ENCODE data around the gene ASB8.
A peak's percentile ranks its signal among the peaks of the same experiment; 100 is the strongest.

ASB8 gene

GRCh38 chr12:48197549-48197970 lies 40.2 kb upstream of the ASB8 start:
- Histone ChIP-seq H3K79me2 (ENCODE audit: control insufficient read depth, low read length) (peaks cover 6% of the 10 kb centered on the region), H3K9me3 (ENCODE audit: control insufficient read depth, insufficient read depth, low read length) (no peaks in the 10 kb centered on the region), H3K4me3 (ENCODE audit: low read length) (peak overlapping the region; percentile 92), H4K20me1 (ENCODE audit: control insufficient read depth, insufficient read depth, low read depth, low read length) (no peaks in the 10 kb centered on the region), H3K36me3 (ENCODE audit: control insufficient read depth, low read length) (no peaks in the 10 kb centered on the region), H3K4me2 (ENCODE audit: low read length) (peak overlapping the region; percentile 94), H3K9me2 (replicated peaks; ENCODE audit: control insufficient read depth, low read length) (no peaks in the 10 kb centered on the region), H3K27ac (ENCODE audit: low read depth, low read length) (peak overlapping the region; percentile 65), H3K4me1 (ENCODE audit: control insufficient read depth, low read length) (peaks cover 23% of the 10 kb centered on the region), H3K27me3 (ENCODE audit: control insufficient read depth, low read length) (peaks cover 11% of the 10 kb centered on the region; the same call in 1 of the 2 replicates), H3F3A (ENCODE audit: control insufficient read depth, insufficient read depth) (no peaks in the 10 kb centered on the region)
- TF ChIP-seq EZH2phosphoT487 (IDR thresholded peaks at IDR 0.05; ENCODE audit: borderline replicate concordance, low read length): no peak
- TF ChIP-seq, protein P1, sequence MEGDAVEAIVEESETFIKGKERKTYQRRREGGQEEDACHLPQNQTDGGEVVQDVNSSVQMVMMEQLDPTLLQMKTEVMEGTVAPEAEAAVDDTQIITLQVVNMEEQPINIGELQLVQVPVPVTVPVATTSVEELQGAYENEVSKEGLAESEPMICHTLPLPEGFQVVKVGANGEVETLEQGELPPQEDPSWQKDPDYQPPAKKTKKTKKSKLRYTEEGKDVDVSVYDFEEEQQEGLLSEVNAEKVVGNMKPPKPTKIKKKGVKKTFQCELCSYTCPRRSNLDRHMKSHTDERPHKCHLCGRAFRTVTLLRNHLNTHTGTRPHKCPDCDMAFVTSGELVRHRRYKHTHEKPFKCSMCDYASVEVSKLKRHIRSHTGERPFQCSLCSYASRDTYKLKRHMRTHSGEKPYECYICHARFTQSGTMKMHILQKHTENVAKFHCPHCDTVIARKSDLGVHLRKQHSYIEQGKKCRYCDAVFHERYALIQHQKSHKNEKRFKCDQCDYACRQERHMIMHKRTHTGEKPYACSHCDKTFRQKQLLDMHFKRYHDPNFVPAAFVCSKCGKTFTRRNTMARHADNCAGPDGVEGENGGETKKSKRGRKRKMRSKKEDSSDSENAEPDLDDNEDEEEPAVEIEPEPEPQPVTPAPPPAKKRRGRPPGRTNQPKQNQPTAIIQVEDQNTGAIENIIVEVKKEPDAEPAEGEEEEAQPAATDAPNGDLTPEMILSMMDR (IDR thresholded peaks at IDR 0.05; ENCODE audit: low read depth, low read length, poor library complexity, severe bottlenecking): peak; percentile 80

DNA sequence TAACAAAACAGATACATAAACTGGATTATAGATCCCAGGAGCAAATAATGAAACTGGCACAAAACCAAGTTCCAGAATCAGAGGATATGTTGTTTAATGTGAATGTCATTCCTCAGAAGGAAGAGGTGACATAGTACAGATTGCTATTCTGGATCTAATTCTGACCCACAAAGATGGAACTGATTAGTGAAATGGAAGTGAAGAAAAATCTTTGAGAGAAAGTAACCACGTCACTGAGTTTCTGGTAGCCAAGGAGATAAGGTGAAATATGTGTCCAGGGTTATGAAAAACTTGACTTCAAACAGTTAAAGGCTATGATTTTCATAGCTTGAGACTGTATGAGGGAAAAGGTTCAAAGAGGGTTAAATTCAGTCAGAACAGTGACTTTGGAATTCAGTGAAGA lies 37.5 kb upstream of the ASB8 start:
- no peaks in the 10 kb centered on the region for H3F3A ChIP-seq (ENCODE audit: control insufficient read depth, insufficient read depth)
- H3K79me2 ChIP-seq (ENCODE audit: control insufficient read depth, low read length): peaks cover 6% of the 10 kb centered on the region
- H3K4me2 ChIP-seq (ENCODE audit: low read length): no peak overlapping the region
- H3K27me3 ChIP-seq (ENCODE audit: control insufficient read depth, low read length): peaks cover 23% of the 10 kb centered on the region
- TF ChIP-seq, protein P1 (IDR thresholded peaks at IDR 0.05; ENCODE audit: low read depth, low read length, poor library complexity, severe bottlenecking): no peak
- no peak for TF ChIP-seq EZH2phosphoT487 (IDR thresholded peaks at IDR 0.05; ENCODE audit: borderline replicate concordance, low read length)
- no peaks in the 10 kb centered on the region for H3K9me2 ChIP-seq (replicated peaks; ENCODE audit: control insufficient read depth, low read length)
- no peaks in the 10 kb centered on the region for H3K9me3 ChIP-seq (ENCODE audit: control insufficient read depth, insufficient read depth, low read length)
- H3K36me3 ChIP-seq (ENCODE audit: control insufficient read depth, low read length): no peaks in the 10 kb centered on the region
- H3K4me1 ChIP-seq (ENCODE audit: control insufficient read depth, low read length): peaks cover 23% of the 10 kb centered on the region
- no peak overlapping the region for H3K4me3 ChIP-seq (ENCODE audit: low read length)
- H3K27ac ChIP-seq (ENCODE audit: low read depth, low read length): no peak overlapping the region
- H4K20me1 ChIP-seq (ENCODE audit: control insufficient read depth, insufficient read depth, low read depth, low read length): no peaks in the 10 kb centered on the region

DNA sequence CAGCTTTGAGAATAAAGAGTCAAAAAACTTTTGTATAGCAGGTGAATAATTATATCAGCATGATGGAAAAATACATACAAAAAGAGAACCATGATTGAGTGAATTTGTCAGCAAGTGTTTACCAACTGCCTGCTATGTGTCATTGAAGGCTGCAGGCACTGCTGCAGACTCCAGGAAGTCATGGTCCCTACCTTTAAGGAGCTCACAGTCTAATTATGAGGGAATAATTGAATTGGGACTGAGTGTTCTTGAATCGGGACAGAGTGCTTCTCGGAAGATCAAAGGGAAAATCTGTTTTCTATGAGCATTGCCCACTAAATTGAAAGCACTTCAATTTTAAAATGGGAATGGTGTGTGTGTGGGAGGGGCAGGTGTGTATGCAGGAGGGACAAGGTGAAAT lies 36.3 kb upstream of the ASB8 start:
- no peaks in the 10 kb centered on the region for H3F3A ChIP-seq (ENCODE audit: control insufficient read depth, insufficient read depth)
- H4K20me1 ChIP-seq (ENCODE audit: control insufficient read depth, insufficient read depth, low read depth, low read length): no peaks in the 10 kb centered on the region
- no peak overlapping the region for H3K27ac ChIP-seq (ENCODE audit: low read depth, low read length)
- no peaks in the 10 kb centered on the region for H3K36me3 ChIP-seq (ENCODE audit: control insufficient read depth, low read length)
- H3K9me3 ChIP-seq (ENCODE audit: control insufficient read depth, insufficient read depth, low read length): no peaks in the 10 kb centered on the region
- H3K4me1 ChIP-seq (ENCODE audit: control insufficient read depth, low read length): peaks cover 15% of the 10 kb centered on the region
- no peak overlapping the region for H3K4me3 ChIP-seq (ENCODE audit: low read length)
- H3K27me3 ChIP-seq (ENCODE audit: control insufficient read depth, low read length): peaks cover 26% of the 10 kb centered on the region
- no peak overlapping the region for H3K4me2 ChIP-seq (ENCODE audit: low read length)
- peaks cover 4% of the 10 kb centered on the region for H3K79me2 ChIP-seq (ENCODE audit: control insufficient read depth, low read length)
- no peaks in the 10 kb centered on the region for H3K9me2 ChIP-seq (replicated peaks; ENCODE audit: control insufficient read depth, low read length)
- TF ChIP-seq, protein P1 (IDR thresholded peaks at IDR 0.05; ENCODE audit: low read depth, low read length, poor library complexity, severe bottlenecking): no peak

DNA sequence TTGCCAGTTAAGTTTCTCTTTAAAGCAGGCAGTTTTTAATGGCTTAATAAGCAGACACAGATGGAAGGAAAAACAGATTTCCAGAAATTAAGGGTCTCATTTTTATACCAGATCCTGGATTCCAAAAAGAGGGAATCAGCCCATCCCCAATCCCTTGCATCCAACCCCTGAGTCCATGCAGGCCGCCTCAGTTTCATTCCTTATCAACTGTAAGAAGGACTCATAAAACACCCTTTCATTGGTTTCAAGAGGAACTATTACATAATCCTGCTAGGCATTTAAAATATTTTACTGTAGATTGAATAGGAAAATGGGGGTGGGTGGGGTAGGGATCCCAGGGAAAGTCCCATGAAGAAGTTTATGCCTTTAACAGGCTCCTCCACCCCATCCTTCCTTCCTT lies 35.5 kb upstream of the ASB8 start:
- H3F3A ChIP-seq (ENCODE audit: control insufficient read depth, insufficient read depth): no peaks in the 10 kb centered on the region
- no peaks in the 10 kb centered on the region for H3K9me3 ChIP-seq (ENCODE audit: control insufficient read depth, insufficient read depth, low read length)
- no peaks in the 10 kb centered on the region for H4K20me1 ChIP-seq (ENCODE audit: control insufficient read depth, insufficient read depth, low read depth, low read length)
- TF ChIP-seq EZH2phosphoT487 (IDR thresholded peaks at IDR 0.05; ENCODE audit: borderline replicate concordance, low read length): no peak
- TF ChIP-seq, protein P1 (IDR thresholded peaks at IDR 0.05; ENCODE audit: low read depth, low read length, poor library complexity, severe bottlenecking): no peak
- no peak overlapping the region for H3K4me2 ChIP-seq (ENCODE audit: low read length)
- no peaks in the 10 kb centered on the region for H3K9me2 ChIP-seq (replicated peaks; ENCODE audit: control insufficient read depth, low read length)
- H3K27me3 ChIP-seq (ENCODE audit: control insufficient read depth, low read length): peaks cover 29% of the 10 kb centered on the region
- H3K4me1 ChIP-seq (ENCODE audit: control insufficient read depth, low read length): peaks cover 10% of the 10 kb centered on the region
- H3K4me3 ChIP-seq (ENCODE audit: low read length): no peak overlapping the region
- H3K79me2 ChIP-seq (ENCODE audit: control insufficient read depth, low read length): no peaks in the 10 kb centered on the region
- no peaks in the 10 kb centered on the region for H3K36me3 ChIP-seq (ENCODE audit: control insufficient read depth, low read length)
- H3K27ac ChIP-seq (ENCODE audit: low read depth, low read length): no peak overlapping the region
